Spleen (tissue), 7 donors: ENCODE results near the gene CUBN.

Source experiments
- CTCF ChIP-seq, 11 experiments: fragments of 200-600 bp in 7 of 11; fragments of 450-650 bp in 4 of 11; sonication (generic) in 4 of 11; IDR thresholded peaks in 8 of 11; conservative IDR thresholded peaks in 3 of 11; 1 replicate in 7 of 11; 2 replicates in 4 of 11; pipeline versions ENCODE4 v1.4.0 to v1.8.0; 2016 to 2021; ENCODE audit warnings: antibody characterized with exemption in 11 of 11, inconsistent platforms in 4 of 11, mild to moderate bottlenecking in 1 of 11
- POLR2A ChIP-seq, 3 donors: fragments of 450-650 bp; IDR thresholded peaks; one replicate each; pipeline ENCODE4 v1.5.1; 2017; ENCODE audit warnings: antibody characterized with exemption in 3 of 3, mild to moderate bottlenecking in 1 of 3
- POLR2AphosphoS5 ChIP-seq, 3 donors: sonication (generic); formaldehyde crosslinking; IDR thresholded peaks; one replicate each; pipeline ENCODE4 v1.5.1; 2017; ENCODE audit warnings: antibody characterized with exemption in 3 of 3
- donor health status: DM: no; HTN: no; CAD: no; lungs with moderate emphysema.
- donor health status: DM: no; HTN: no; CAD: no.
- donor health status: DM: no; HTN: no; CAD: no.

- TF ChIP-seq POLR2AphosphoS5 (IDR thresholded peaks at IDR 0.05) (no peak), CTCF (IDR thresholded peaks at IDR 0.05 in 8 of 11, conservative IDR thresholded peaks at IDR 0.05 in 3 of 11) (no peak), POLR2A (IDR thresholded peaks at IDR 0.05) (no peak)
These were observed 22.1 kb upstream of the CUBN start for GRCh38 chr10:17151716-17152115.
